ENCODE results near the gene ERC2. TPM values are rescaled to one million over a fixed set of nuclear protein-coding genes. Genes with fewer than 3 reads are reported as not detected.

The ERC2 gene
- total and polyA plus RNA-seq, 2 of the 8 experiments (the other 6 are each of a cell fraction or from before 2014, with no cell fraction given), result 16.4 to 22.8 TPM

GRCh38 chr3:56054844-56055243 is 413.4 kb downstream of the ERC2 start (continued):
- TF ChIP-seq CHD7 (IDR thresholded peaks at IDR 0.05; ENCODE audit: insufficient replicate concordance, low read length), result no peak
- TF ChIP-seq POLR2A (IDR thresholded peaks at IDR 0.05; ENCODE audit: control extremely low read depth in 1 of 2, low read depth in 2 of 2, low read length in 2 of 2), result no peak
- TF ChIP-seq CBX8 (IDR thresholded peaks at IDR 0.05; ENCODE audit: borderline replicate concordance, low read depth, low read length), result no peak
- TF ChIP-seq USF2 (IDR thresholded peaks at IDR 0.05; ENCODE audit: low read length), result no peak
- no peak for TF ChIP-seq NANOG (IDR thresholded peaks at IDR 0.05; ENCODE audit: insufficient read depth, low read depth, low read length, poor library complexity, severe bottlenecking)
- no peak for TF ChIP-seq CHD1 (IDR thresholded peaks at IDR 0.05; ENCODE audit: low read depth, low read length)

All from H1 (cell line).